ENCODE data around the gene MAP3K4.

- no peak for TF ChIP-seq NFRKB (IDR thresholded peaks at IDR 0.05)
- no peak for TF ChIP-seq FOXM1 (IDR thresholded peaks at IDR 0.05; ENCODE audit: borderline replicate concordance)
- TF ChIP-seq, protein P1, sequence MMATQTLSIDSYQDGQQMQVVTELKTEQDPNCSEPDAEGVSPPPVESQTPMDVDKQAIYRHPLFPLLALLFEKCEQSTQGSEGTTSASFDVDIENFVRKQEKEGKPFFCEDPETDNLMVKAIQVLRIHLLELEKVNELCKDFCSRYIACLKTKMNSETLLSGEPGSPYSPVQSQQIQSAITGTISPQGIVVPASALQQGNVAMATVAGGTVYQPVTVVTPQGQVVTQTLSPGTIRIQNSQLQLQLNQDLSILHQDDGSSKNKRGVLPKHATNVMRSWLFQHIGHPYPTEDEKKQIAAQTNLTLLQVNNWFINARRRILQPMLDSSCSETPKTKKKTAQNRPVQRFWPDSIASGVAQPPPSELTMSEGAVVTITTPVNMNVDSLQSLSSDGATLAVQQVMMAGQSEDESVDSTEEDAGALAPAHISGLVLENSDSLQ (IDR thresholded peaks at IDR 0.05), result no peak
- TF ChIP-seq SUZ12 (IDR thresholded peaks at IDR 0.05), result no peak
- TF ChIP-seq FOXA1 (IDR thresholded peaks at IDR 0.05), result no peak
- no peak for TF ChIP-seq ELF4 (IDR thresholded peaks at IDR 0.05)
- TF ChIP-seq ARNT (IDR thresholded peaks at IDR 0.05), result no peak
- TF ChIP-seq BHLHE40 (IDR thresholded peaks at IDR 0.05; ENCODE audit: borderline replicate concordance), result no peak
Measured at GRCh38 chr6:160956300-160957035, 35.1 kb upstream of the MAP3K4 start.
